H1 (cell line): ENCODE data around the gene RAB40C. TPM values are rescaled to one million over a fixed set of nuclear protein-coding genes. Genes with fewer than 3 reads are reported as not detected.

Source experiments
- CTCF ChIA-PET: fragments of 300-600 bp; sonication (Branson Sonifier 250); formaldehyde crosslinking; loops from one replicate; lab custom pipeline; 2021; ENCODE audit not compliant: partially characterized antibody; lab: Charles Lee
- POLR2A ChIA-PET: fragments of 300-600 bp; sonication (Branson Sonifier 250); formaldehyde crosslinking; loops from one replicate; lab custom pipeline; 2021; ENCODE audit warnings: inconsistent platforms; ENCODE audit not compliant: partially characterized antibody; lab: Charles Lee
- DNase-seq, 2 experiments: peaks; one replicate each; pipeline versions ENCODE4 v3.0.0 to v3.0.0-alpha.2; 2010 to 2022; ENCODE audit warnings: low spot score in 2 of 2, low read depth in 1 of 2, mixed read lengths in 1 of 2
- FAIRE-seq: peaks from 2 replicates; lab custom pipeline; 2011; peaks lifted over from hg19 to GRCh38; lab: Jason Lieb, UNC
- H2AFZ ChIP-seq: 2 replicates; pipeline ENCODE4 v1.8.1; 2012; ENCODE audit warnings: low read length, inconsistent platforms
- H2AK5ac ChIP-seq: 2 replicates; pipeline ENCODE4 v1.6.1; 2013; ENCODE audit warnings: low read depth, low read length
- H2BK120ac ChIP-seq: replicated peaks from 2 replicates; pipeline ENCODE3; 2013; ENCODE audit warnings: low read depth, low read length, inconsistent platforms
- H2BK12ac ChIP-seq: 2 replicates; pipeline ENCODE4 v1.6.1; 2013; ENCODE audit warnings: low read depth, low read length
- H2BK15ac ChIP-seq: 2 replicates; pipeline ENCODE4 v1.6.1; 2013; ENCODE audit warnings: low read length
- H2BK20ac ChIP-seq: 2 replicates; pipeline ENCODE4 v1.6.1; 2013; ENCODE audit warnings: low read length
- H2BK5ac ChIP-seq: 2 replicates; pipeline ENCODE4 v1.6.1; 2013; ENCODE audit warnings: low read depth, low read length
- H3K14ac ChIP-seq: 2 replicates; pipeline ENCODE4 v1.6.1; 2013; ENCODE audit warnings: inconsistent platforms; ENCODE audit not compliant: insufficient read length
- H3K18ac ChIP-seq: 2 replicates; pipeline ENCODE4 v1.6.1; 2013; ENCODE audit warnings: low read length; ENCODE audit errors: extremely low read depth
- H3K23ac ChIP-seq: 2 replicates; pipeline ENCODE4 v1.6.1; 2013; ENCODE audit warnings: inconsistent platforms; ENCODE audit not compliant: insufficient read length
- H3K23me2 ChIP-seq: 2 replicates; pipeline ENCODE4 v1.6.1; 2013; ENCODE audit warnings: low read depth, low read length
- H3K27ac ChIP-seq: 2 replicates; pipeline ENCODE4 v1.6.1; 2011; ENCODE audit warnings: low read depth, low read length, inconsistent platforms
- H3K27me3 ChIP-seq, 4 experiments: replicated peaks in 1 of 4; 1 replicate in 1 of 4; 2 replicates in 3 of 4; pipeline versions ENCODE4 v1.6.1 to v1.8.1; 2011 to 2013; ENCODE audit warnings: low read length in 3 of 4, mild to moderate bottlenecking in 3 of 4, inconsistent platforms in 2 of 4, mixed read lengths in 2 of 4, moderate library complexity in 1 of 4; ENCODE audit not compliant: control insufficient read depth in 3 of 4, insufficient read depth in 3 of 4; ENCODE audit errors: extremely low read depth in 1 of 4
- H3K36me3 ChIP-seq, 4 experiments: 2 replicates each; pipeline versions ENCODE4 v1.6.1 to v1.8.1; 2011 to 2013; ENCODE audit warnings: mild to moderate bottlenecking in 4 of 4, low read length in 3 of 4, moderate library complexity in 2 of 4, control low read depth in 1 of 4, inconsistent platforms in 1 of 4; ENCODE audit not compliant: insufficient read depth in 4 of 4, control insufficient read depth in 2 of 4
- H3K4ac ChIP-seq: replicated peaks from 2 replicates; pipeline ENCODE3; 2013; ENCODE audit warnings: low read length, low read depth, mixed read lengths, inconsistent platforms; ENCODE audit not compliant: insufficient read length
- H3K4me1 ChIP-seq, 4 experiments: replicated peaks in 1 of 4; 1 replicate in 1 of 4; 2 replicates in 3 of 4; pipeline versions ENCODE4 v1.6.1 to v1.8.1; 2011 to 2013; ENCODE audit warnings: low read length in 3 of 4, inconsistent platforms in 2 of 4, mixed read lengths in 1 of 4; ENCODE audit not compliant: insufficient read depth in 4 of 4, control insufficient read depth in 3 of 4
- H3K4me2 ChIP-seq, 2 experiments: 2 replicates each; pipeline versions ENCODE4 v1.6.1 to v1.8.1; 2011 to 2013; ENCODE audit warnings: low read depth in 2 of 2, low read length in 2 of 2, control low read depth in 1 of 2, inconsistent platforms in 1 of 2, mild to moderate bottlenecking in 1 of 2; ENCODE audit not compliant: insufficient read depth in 1 of 2
- H3K4me3 ChIP-seq, 4 experiments: fragments of 200-600, 300-600 bp in 1 of 4; sonication (generic), shearing (Covaris generic), sonication (Bioruptor Twin) in 1 of 4; 2 replicates each; pipeline versions ENCODE4 v1.5.1 to v1.8.1; 2011 to 2016; ENCODE audit warnings: low read length in 4 of 4, low read depth in 3 of 4, control low read depth in 2 of 4, inconsistent platforms in 2 of 4, mild to moderate bottlenecking in 2 of 4, mixed read lengths in 1 of 4, moderate library complexity in 1 of 4; ENCODE audit not compliant: insufficient read depth in 2 of 4; ENCODE audit errors: extremely low read depth in 1 of 4
- H3K56ac ChIP-seq: replicated peaks from 2 replicates; pipeline ENCODE3; 2013; ENCODE audit warnings: low read depth, mild to moderate bottlenecking, mixed read lengths, low read length, inconsistent platforms; ENCODE audit not compliant: insufficient read length
- H3K79me1 ChIP-seq: 2 replicates; pipeline ENCODE4 v1.6.1; 2013; ENCODE audit warnings: low read depth, low read length, control low read depth
- H3K79me2 ChIP-seq, 2 experiments: 2 replicates each; pipeline versions ENCODE4 v1.6.1 to v1.8.1; 2012 to 2013; ENCODE audit warnings: low read length in 2 of 2, mild to moderate bottlenecking in 2 of 2, inconsistent platforms in 1 of 2; ENCODE audit not compliant: insufficient read depth in 2 of 2, control insufficient read depth in 1 of 2
- H3K9ac ChIP-seq, 4 experiments: replicated peaks in 1 of 4; 1 replicate in 1 of 4; 2 replicates in 3 of 4; pipeline versions ENCODE4 v1.6.1 to v1.8.1; 2011 to 2013; ENCODE audit warnings: low read depth in 3 of 4, low read length in 3 of 4, control low read depth in 2 of 4, mild to moderate bottlenecking in 2 of 4, moderate library complexity in 2 of 4, inconsistent platforms in 1 of 4; ENCODE audit errors: extremely low read depth in 1 of 4
- H3K9me3 ChIP-seq, 2 experiments: 2 replicates each; pipeline versions ENCODE4 v1.6.1 to v1.8.1; 2012 to 2013; ENCODE audit warnings: mild to moderate bottlenecking in 2 of 2, moderate library complexity in 2 of 2, control low read depth in 1 of 2, inconsistent platforms in 1 of 2, low read depth in 1 of 2, low read length in 1 of 2, mixed read lengths in 1 of 2; ENCODE audit not compliant: insufficient read depth in 2 of 2
- H4K20me1 ChIP-seq, 2 experiments: replicated peaks in 1 of 2; 2 replicates each; pipeline versions ENCODE3 to v1.8.1; 2011 to 2013; ENCODE audit warnings: inconsistent platforms in 2 of 2, low read length in 2 of 2, mild to moderate bottlenecking in 1 of 2; ENCODE audit not compliant: insufficient read depth in 2 of 2, control insufficient read depth in 1 of 2
- H4K5ac ChIP-seq: 2 replicates; pipeline ENCODE4 v1.6.1; 2013; ENCODE audit warnings: low read length, low read depth, mixed read lengths, inconsistent platforms; ENCODE audit not compliant: insufficient read length
- H4K8ac ChIP-seq: 2 replicates; pipeline ENCODE4 v1.8.0; 2013; ENCODE audit warnings: mild to moderate bottlenecking, moderate library complexity, low read length, inconsistent platforms; ENCODE audit not compliant: insufficient read depth; ENCODE audit errors: extremely low read depth
- H4K91ac ChIP-seq: replicated peaks from 2 replicates; pipeline ENCODE3; 2013; ENCODE audit warnings: low read length, mixed read lengths, inconsistent platforms; ENCODE audit not compliant: insufficient read length
- BRCA1 ChIP-seq: IDR thresholded peaks from 2 replicates; pipeline ENCODE4 v1.6.1; 2012; ENCODE audit warnings: low read depth, low read length, improper control_type of control experiment
- CBX8 ChIP-seq: fragments of 300-800, 300-1000 bp; sonication (generic); IDR thresholded peaks from 2 replicates; pipeline ENCODE4 v1.7.1; 2016; ENCODE audit warnings: low read depth, low read length, borderline replicate concordance
- EP300 ChIP-seq, 2 experiments: IDR thresholded peaks; 1 replicate in 1 of 2; 2 replicates in 1 of 2; pipeline ENCODE4 v1.6.1; 2011 to 2012; ENCODE audit warnings: low read depth in 2 of 2, low read length in 2 of 2, mild to moderate bottlenecking in 2 of 2, borderline replicate concordance in 1 of 2, inconsistent platforms in 1 of 2, moderate library complexity in 1 of 2
- FOSL1 ChIP-seq: IDR thresholded peaks from 2 replicates; pipeline ENCODE4 v1.6.1; 2011; ENCODE audit warnings: mild to moderate bottlenecking, low read depth, low read length, moderate library complexity; ENCODE audit not compliant: insufficient read depth
- GTF2F1 ChIP-seq: IDR thresholded peaks from 2 replicates; pipeline ENCODE4 v1.6.1; 2012; ENCODE audit warnings: low read depth, low read length, improper control_type of control experiment, borderline replicate concordance
- PHF8 ChIP-seq: fragments of 200-600 bp; sonication (generic); conservative IDR thresholded peaks from 2 replicates; pipeline ENCODE4 v1.7.1; 2012; ENCODE audit warnings: low read depth, mild to moderate bottlenecking, inconsistent platforms, low read length, moderate library complexity
- POU5F1 ChIP-seq: IDR thresholded peaks from 2 replicates; pipeline ENCODE4 v1.6.1; 2011; ENCODE audit warnings: low read depth, mild to moderate bottlenecking, low read length, moderate library complexity
- SP4 ChIP-seq: IDR thresholded peaks from 2 replicates; pipeline ENCODE4 v1.6.1; 2012; ENCODE audit warnings: low read length, inconsistent platforms
- TAF1 ChIP-seq: IDR thresholded peaks from 2 replicates; pipeline ENCODE4 v1.6.1; 2011; ENCODE audit warnings: mild to moderate bottlenecking, low read depth, low read length
- TEAD4 ChIP-seq: IDR thresholded peaks from 2 replicates; pipeline ENCODE4 v1.6.1; 2012; ENCODE audit warnings: low read depth, low read length, inconsistent platforms, mixed read lengths
- WGBS, 2 experiments: shearing (Covaris generic) in 1 of 2; methylation state at CpG; one replicate each; pipeline versions ENCODE4 v1.1.6 to v1.1.7; 2013 to 2015; ENCODE audit warnings: low lambda C conversion rate in 2 of 2, mixed read lengths in 2 of 2, inconsistent platforms in 1 of 2, low coverage in 1 of 2, missing lambda C conversion rate in 1 of 2; ENCODE audit not compliant: insufficient replicate concordance in 2 of 2, insufficient coverage in 1 of 2, insufficient read length in 1 of 2; ENCODE audit errors: extremely low coverage in 1 of 2, missing lambda C conversion rate in 1 of 2; 5-methylcytosine and 5-hydroxymethylcytosine counted together
- polyA plus RNA-seq, 7 experiments: library from polyadenylated mRNA; depleted of rRNA in 3 of 7; stranded (reverse) in 5 of 7; unstranded in 2 of 7; fragments of >200 nt in 5 of 7; fragments of 200-250 nt in 2 of 7; gene quantifications; 1 replicate in 5 of 7; 2 replicates in 1 of 7; 4 replicates in 1 of 7; pipeline versions ENCODE4 v1.2.1 to v1.2.3, GENCODE V29; 2011 to 2013; ENCODE audit warnings: missing spikeins in 2 of 7, mixed read lengths in 2 of 7
- total RNA-seq: library from RNA; stranded (reverse); fragmentation: NEBNext Ultra II Directional; extraction: Animal tissue kit (Norgen Biotek cat#: 25700); gene quantifications from 2 replicates; pipeline ENCODE4 v1.2.1, GENCODE V29; 2021
- TF ChIP-seq, protein P1 (sequence below): IDR thresholded peaks from 2 replicates; pipeline ENCODE4 v1.6.1; 2012; ENCODE audit warnings: inconsistent platforms

The RAB40C gene
- total and polyA plus RNA-seq, 2 of the 8 experiments (the other 6 are each of a cell fraction or from before 2014, with no cell fraction given) = 13.9 to 15.6 TPM

DNA sequence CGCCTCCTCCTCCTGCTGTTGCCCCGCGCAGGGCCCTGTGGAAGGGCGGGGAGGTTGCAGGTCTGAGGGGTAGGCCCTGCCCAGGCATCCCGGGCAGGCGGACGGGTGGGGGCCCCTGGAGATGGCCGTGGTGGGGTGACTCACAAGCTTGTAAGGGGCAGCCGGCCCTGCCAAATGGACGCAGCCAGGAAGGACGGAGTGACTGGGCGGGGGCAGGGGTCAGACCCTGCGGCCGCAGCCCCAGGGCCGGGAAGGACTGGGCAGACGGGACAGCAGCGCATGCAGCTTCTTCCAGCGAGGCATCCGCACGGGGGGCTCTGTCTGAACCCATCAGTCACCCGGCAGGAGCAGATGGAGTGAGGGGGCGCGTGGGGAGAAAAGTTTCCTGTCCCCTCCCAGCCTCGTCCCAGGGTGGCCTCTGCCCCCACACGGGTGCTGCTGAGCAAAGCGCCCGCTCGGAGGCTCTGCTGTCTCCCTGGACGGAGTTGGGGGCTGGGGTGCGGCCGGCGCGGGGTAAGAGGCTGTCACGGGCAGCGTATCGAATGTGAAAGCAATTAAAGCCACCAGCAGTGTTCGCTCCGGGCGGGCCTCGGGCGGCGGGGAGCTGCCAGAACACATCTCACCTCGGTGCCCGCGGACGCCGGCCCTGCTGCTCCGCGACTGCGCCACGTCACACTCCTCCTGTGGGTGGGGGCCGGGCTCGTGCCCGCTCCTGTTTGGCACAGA lies 35.1 kb upstream of the RAB40C start:
- Histone ChIP-seq H3K4me1 (peaks cover 0 to 8% (median 2%) of the 10 kb centered on the region in 4 experiments; a peak in 4 of 7 replicates), H3K27me3 (peaks cover 4 to 20% (median 14%) of the 10 kb centered on the region in 4 experiments; a peak in 6 of 7 replicates), H3K79me2 (no peaks in the 10 kb centered on the region), H2AK5ac (no peak overlapping the region), H3K14ac (no peak overlapping the region), H2BK12ac (no peak overlapping the region), H2BK120ac (no peak overlapping the region), H3K23me2 (peaks cover 4% of the 10 kb centered on the region; the same call in 1 of the 2 replicates), H3K4ac (no peak overlapping the region), H4K8ac (no peak overlapping the region), H4K91ac (no peak overlapping the region), H4K20me1 (peaks cover 0 to 2% of the 10 kb centered on the region in 2 experiments), H3K27ac (no peak overlapping the region), H3K79me1 (no peaks in the 10 kb centered on the region; the same call in 1 of the 2 replicates), H3K23ac (no peak overlapping the region), H3K4me2 (no peak overlapping the region), H2BK5ac (no peak overlapping the region), H3K9ac (no peak overlapping the region), H2BK20ac (no peak overlapping the region), H3K56ac (no peak overlapping the region), H2AFZ (no peak overlapping the region), H3K9me3 (no peaks in the 10 kb centered on the region), H3K4me3 (no peak overlapping the region), H3K18ac (no peak overlapping the region), H2BK15ac (no peak overlapping the region), H3K36me3 (peaks cover 0 to 16% (median 2%) of the 10 kb centered on the region in 4 experiments; a peak in 1 of 8 replicates), H4K5ac (no peak overlapping the region)
- ChIA-PET POLR2A (interaction anchor here (0.7 to 2.2 kb wide), 8 partner anchors 9 to 28 kb away, joined by 3 to 8 read pairs (median 4); partner anchors contain the start of genes CAPN15 and NHLRC4), CTCF (interaction anchor here (0.6 to 3.9 kb wide), 9 partner anchors 10 to 236 kb away, joined by 3 to 21 read pairs (median 4); no protein-coding TSS in a partner anchor)
- WGBS, 2 experiments = 91% methylated on average over 49 of the region's 54 CpGs; no CpG with 5 or more reads in 1 of the 2 experiments
- no peak for TF ChIP-seq FOSL1
- no peak for TF ChIP-seq CBX8
- TF ChIP-seq TAF1 = no peak
- TF ChIP-seq BRCA1 = no peak
- no peak for TF ChIP-seq GTF2F1
- no peak for TF ChIP-seq EP300 (IDR thresholded peaks at IDR 0.05; ENCODE audit: borderline replicate concordance in 1 of 2, low read depth in 2 of 2, low read length in 2 of 2)
- TF ChIP-seq PHF8 = no peak
- TF ChIP-seq POU5F1 = no peak
- TF ChIP-seq, protein P1, sequence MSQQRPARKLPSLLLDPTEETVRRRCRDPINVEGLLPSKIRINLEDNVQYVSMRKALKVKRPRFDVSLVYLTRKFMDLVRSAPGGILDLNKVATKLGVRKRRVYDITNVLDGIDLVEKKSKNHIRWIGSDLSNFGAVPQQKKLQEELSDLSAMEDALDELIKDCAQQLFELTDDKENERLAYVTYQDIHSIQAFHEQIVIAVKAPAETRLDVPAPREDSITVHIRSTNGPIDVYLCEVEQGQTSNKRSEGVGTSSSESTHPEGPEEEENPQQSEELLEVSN = no peak
- no peak for TF ChIP-seq TEAD4
- no peak for TF ChIP-seq SP4
- DNase-seq (no peak), FAIRE-seq (no peak)
